SU-DHL-6 (cell line): ENCODE data around the gene TGFB2.

Experiments
- H2AFZ ChIP-seq: fragments of 200-600 bp; sonication (generic); 2 replicates; pipeline ENCODE4 v1.6.1; 2014; ENCODE audit warnings: low read depth, mild to moderate bottlenecking, moderate library complexity, mixed read lengths, antibody characterized with exemption, low read length; ENCODE audit not compliant: severe bottlenecking
- H3F3A ChIP-seq: fragments of 200-600 bp; shearing (Covaris generic); 2 replicates; pipeline ENCODE4 v1.6.0; 2016; ENCODE audit warnings: antibody characterized with exemption, mild to moderate bottlenecking; ENCODE audit not compliant: insufficient read depth
- H3K27ac ChIP-seq: fragments of 200-600 bp; sonication (generic); 2 replicates; pipeline ENCODE4 v1.5.1; 2016; ENCODE audit warnings: low read depth, mild to moderate bottlenecking, low read length, moderate library complexity, mixed read lengths
- H3K27me3 ChIP-seq: fragments of 200-600 bp; sonication (generic), shearing (Covaris generic); 2 replicates; pipeline ENCODE4 v1.6.0; 2014; ENCODE audit warnings: mild to moderate bottlenecking, low read length
- H3K36me3 ChIP-seq: fragments of 200-600 bp; sonication (generic); 2 replicates; pipeline ENCODE4 v1.6.1; 2014; ENCODE audit warnings: mild to moderate bottlenecking, low read length, mixed read lengths
- H3K4me2 ChIP-seq: fragments of 300-600, 200-600 bp; shearing (Covaris generic), sonication (generic); 2 replicates; pipeline ENCODE4 v1.6.0; 2014; ENCODE audit warnings: low read length, low read depth, mild to moderate bottlenecking; ENCODE audit not compliant: poor library complexity, severe bottlenecking
- H3K4me3 ChIP-seq: fragments of 200-600 bp; sonication (generic); 2 replicates; pipeline ENCODE4 v1.5.1; 2014; ENCODE audit warnings: antibody characterized with exemption, low read length, mild to moderate bottlenecking, mixed read lengths; ENCODE audit not compliant: insufficient read depth, poor library complexity, severe bottlenecking
- H3K79me2 ChIP-seq: fragments of 200-600 bp; sonication (generic); 2 replicates; pipeline ENCODE4 v1.6.1; 2014; ENCODE audit warnings: mild to moderate bottlenecking, low read length, moderate library complexity; ENCODE audit not compliant: insufficient read depth
- H3K9ac ChIP-seq: fragments of 200-600 bp; sonication (generic); 2 replicates; pipeline ENCODE4 v1.7.0; 2014; ENCODE audit warnings: mild to moderate bottlenecking, low read length
- H3K9me2 ChIP-seq: fragments of 200-600 bp; sonication (generic); replicated peaks from 2 replicates; pipeline ENCODE4 v1.6.1; 2014; ENCODE audit warnings: low read length; ENCODE audit not compliant: insufficient read depth
- H3K9me3 ChIP-seq: fragments of 200-600 bp; sonication (generic); 2 replicates; pipeline ENCODE4 v1.6.1; 2014; ENCODE audit warnings: low read length, mixed read lengths; ENCODE audit not compliant: insufficient read depth
- H4K20me1 ChIP-seq: fragments of 200-600 bp; sonication (generic); 2 replicates; pipeline ENCODE4 v1.6.1; 2014; ENCODE audit warnings: low read depth, mild to moderate bottlenecking, antibody characterized with exemption, low read length, moderate library complexity, mixed read lengths
- CTCF ChIP-seq: fragments of 200-600 bp; sonication (generic); IDR thresholded peaks from one replicate; pipeline ENCODE4 v1.5.1; 2017; ENCODE audit warnings: antibody characterized with exemption, mild to moderate bottlenecking, low read length, moderate library complexity; ENCODE audit not compliant: insufficient read depth, poor library complexity, severe bottlenecking
- EZH2phosphoT487 ChIP-seq: fragments of 200-600 bp; sonication (generic), shearing (Covaris generic); conservative IDR thresholded peaks from 2 replicates; pipeline ENCODE4 v1.6.1; 2018; ENCODE audit warnings: mild to moderate bottlenecking, antibody characterized with exemption, low read length, moderate library complexity, mixed read lengths

TGFB2 gene

GRCh38 chr1:218323568-218324225 lies 21.4 kb upstream of the TGFB2 start:
- H3K9ac ChIP-seq, result no peak overlapping the region
- 0 out of 2 replicates have a peak, but pooled peaks cover 4% of the 10 kb centered on the region for H3F3A ChIP-seq
- H3K27me3 ChIP-seq, result no peaks in the 10 kb centered on the region
- no peak overlapping the region for H3K4me3 ChIP-seq
- H3K4me2 ChIP-seq, result no peak overlapping the region
- no peak overlapping the region for H3K27ac ChIP-seq
- TF ChIP-seq CTCF (no peak), EZH2phosphoT487 (no peak)
- no peaks in the 10 kb centered on the region for H3K9me3 ChIP-seq
- H3K36me3 ChIP-seq, result no peaks in the 10 kb centered on the region
- no peaks in the 10 kb centered on the region for H3K9me2 ChIP-seq
- no peaks in the 10 kb centered on the region for H4K20me1 ChIP-seq
- H3K79me2 ChIP-seq, result no peaks in the 10 kb centered on the region
- H2AFZ ChIP-seq, result no peak overlapping the region

- Histone ChIP-seq H3K9ac (no peak overlapping the region), H3K27me3 (no peaks in the 10 kb centered on the region), H3K4me2 (no peak overlapping the region), H3K27ac (no peak overlapping the region), H3K36me3 (no peaks in the 10 kb centered on the region), H3K4me3 (no peak overlapping the region), H3K79me2 (no peaks in the 10 kb centered on the region), H4K20me1 (no peaks in the 10 kb centered on the region), H3K9me2 (no peaks in the 10 kb centered on the region), H3F3A (0 out of 2 replicates have a peak, but pooled peaks cover 4% of the 10 kb centered on the region), H2AFZ (no peak overlapping the region), H3K9me3 (no peaks in the 10 kb centered on the region)
- TF ChIP-seq EZH2phosphoT487 (no peak), CTCF (no peak)
Observed at GRCh38 chr1:218324226-218324580, 20.9 kb upstream of the TGFB2 start.

GRCh38 chr1:218328769-218329168 lies 16.4 kb upstream of the TGFB2 start:
- H3K9me3 ChIP-seq, result no peaks in the 10 kb centered on the region
- no peaks in the 10 kb centered on the region for H3K27me3 ChIP-seq
- H3K4me3 ChIP-seq, result no peak overlapping the region
- no peak overlapping the region for H2AFZ ChIP-seq
- peaks cover 7% of the 10 kb centered on the region; the same call in 1 of the 2 replicates for H3K36me3 ChIP-seq
- no peaks in the 10 kb centered on the region for H3F3A ChIP-seq
- no peak overlapping the region for H3K9ac ChIP-seq
- no peak overlapping the region for H3K27ac ChIP-seq
- H3K4me2 ChIP-seq, result no peak overlapping the region
- H4K20me1 ChIP-seq, result no peaks in the 10 kb centered on the region
- TF ChIP-seq CTCF, result no peak
- no peak for TF ChIP-seq EZH2phosphoT487
- H3K79me2 ChIP-seq, result no peaks in the 10 kb centered on the region
- H3K9me2 ChIP-seq, result no peaks in the 10 kb centered on the region
